ENCODE data around the gene PIK3R5. TPM values are rescaled to one million over a fixed set of nuclear protein-coding genes. Genes with fewer than 3 reads are reported as not detected.
A peak's percentile ranks its signal among the peaks of the same experiment; 100 is the strongest.

Gene PIK3R5
- total RNA-seq, 1 experiment from 2014 or later: not detected

DNA sequence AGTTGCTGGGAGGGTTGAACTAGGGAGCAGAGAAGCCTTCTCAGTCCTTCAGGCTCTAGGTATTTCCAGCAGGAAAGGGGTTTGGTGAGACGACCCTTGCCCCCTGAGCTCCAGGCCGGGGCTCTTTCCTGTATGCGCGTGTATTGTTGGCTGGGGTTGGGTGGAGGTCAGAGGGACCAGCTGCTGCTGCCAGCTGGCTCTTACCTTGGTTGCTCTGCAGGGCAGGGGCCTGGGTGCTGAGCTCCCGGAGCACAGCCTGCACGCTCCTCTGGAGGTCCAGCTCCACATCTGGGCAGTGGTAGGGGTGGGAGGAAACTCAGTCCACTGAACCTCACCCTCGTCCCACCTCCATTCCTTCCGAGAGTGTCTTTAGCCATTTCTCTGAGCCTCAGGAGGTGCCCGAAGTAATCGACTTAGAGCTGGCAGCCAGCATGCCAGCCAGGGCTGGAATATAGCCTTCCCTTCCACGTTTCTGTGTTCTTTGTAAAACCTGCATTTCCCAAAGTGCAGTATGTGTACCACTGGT is 126.0 kb downstream of the PIK3R5 start:
- TF ChIP-seq, protein P1, sequence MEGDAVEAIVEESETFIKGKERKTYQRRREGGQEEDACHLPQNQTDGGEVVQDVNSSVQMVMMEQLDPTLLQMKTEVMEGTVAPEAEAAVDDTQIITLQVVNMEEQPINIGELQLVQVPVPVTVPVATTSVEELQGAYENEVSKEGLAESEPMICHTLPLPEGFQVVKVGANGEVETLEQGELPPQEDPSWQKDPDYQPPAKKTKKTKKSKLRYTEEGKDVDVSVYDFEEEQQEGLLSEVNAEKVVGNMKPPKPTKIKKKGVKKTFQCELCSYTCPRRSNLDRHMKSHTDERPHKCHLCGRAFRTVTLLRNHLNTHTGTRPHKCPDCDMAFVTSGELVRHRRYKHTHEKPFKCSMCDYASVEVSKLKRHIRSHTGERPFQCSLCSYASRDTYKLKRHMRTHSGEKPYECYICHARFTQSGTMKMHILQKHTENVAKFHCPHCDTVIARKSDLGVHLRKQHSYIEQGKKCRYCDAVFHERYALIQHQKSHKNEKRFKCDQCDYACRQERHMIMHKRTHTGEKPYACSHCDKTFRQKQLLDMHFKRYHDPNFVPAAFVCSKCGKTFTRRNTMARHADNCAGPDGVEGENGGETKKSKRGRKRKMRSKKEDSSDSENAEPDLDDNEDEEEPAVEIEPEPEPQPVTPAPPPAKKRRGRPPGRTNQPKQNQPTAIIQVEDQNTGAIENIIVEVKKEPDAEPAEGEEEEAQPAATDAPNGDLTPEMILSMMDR (IDR thresholded peaks at IDR 0.05; ENCODE audit: unreplicated experiment): no peak
- Mint-ChIP-seq H3K36me3 (ENCODE audit: insufficient read depth, unreplicated experiment) (peaks cover 3% of the 10 kb centered on the region), H3K4me1 (ENCODE audit: low read depth, unreplicated experiment) (peaks cover 10% of the 10 kb centered on the region), H3K27me3 (ENCODE audit: unreplicated experiment) (peaks cover 72% of the 10 kb centered on the region), H3K27ac (ENCODE audit: unreplicated experiment) (no peak overlapping the region), H3K9me3 (ENCODE audit: low read depth, unreplicated experiment) (peaks cover 2% of the 10 kb centered on the region), H3K4me3 (ENCODE audit: low read depth, unreplicated experiment) (no peak overlapping the region)
- CTCF ChIA-PET: no interaction called here
- intact Hi-C loops (cut with micrococcal nuclease; ENCODE audit: unreplicated experiment): no loop called here
- no TSS peak for BruUV-seq (replicated peaks)
- DNase-seq: no peak

DNA sequence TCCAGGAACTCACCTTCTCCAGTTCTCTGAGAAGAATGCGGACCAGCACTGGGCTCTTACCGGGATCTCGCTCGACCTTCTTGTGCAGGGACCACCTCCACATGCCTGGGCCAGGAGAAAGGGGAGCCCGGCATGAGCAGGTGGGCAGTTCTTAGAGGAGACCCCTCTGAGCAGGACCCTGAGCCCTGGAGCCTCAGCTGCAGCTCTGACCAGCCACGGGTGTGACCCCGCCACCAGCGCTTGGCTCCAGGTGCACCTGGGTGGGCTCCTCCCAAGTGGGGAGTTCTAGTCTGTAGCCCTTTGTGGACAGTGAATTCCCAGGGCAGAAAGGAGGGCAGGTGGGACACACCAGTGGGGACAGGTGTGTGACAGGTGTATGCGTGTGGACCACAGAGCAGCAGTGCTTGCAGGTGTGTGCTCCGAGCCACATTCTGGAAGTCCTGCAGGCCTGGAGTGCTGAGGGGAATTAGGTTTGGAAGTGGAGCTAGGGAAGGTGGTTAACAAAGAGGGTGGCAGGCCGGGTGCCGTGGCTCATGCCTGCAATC is 126.9 kb downstream of the PIK3R5 start:
- CTCF ChIA-PET: no interaction called here
- intact Hi-C loops (cut with micrococcal nuclease; ENCODE audit: unreplicated experiment): no loop called here
- Mint-ChIP-seq H3K4me3 (ENCODE audit: low read depth, unreplicated experiment) (no peak overlapping the region), H3K27ac (ENCODE audit: unreplicated experiment) (no peak overlapping the region), H3K9me3 (ENCODE audit: low read depth, unreplicated experiment) (peaks cover 2% of the 10 kb centered on the region), H3K36me3 (ENCODE audit: insufficient read depth, unreplicated experiment) (peaks cover 7% of the 10 kb centered on the region), H3K27me3 (ENCODE audit: unreplicated experiment) (peaks cover 70% of the 10 kb centered on the region), H3K4me1 (ENCODE audit: low read depth, unreplicated experiment) (peaks cover 10% of the 10 kb centered on the region)
- TF ChIP-seq, protein P1 (IDR thresholded peaks at IDR 0.05; ENCODE audit: unreplicated experiment): no peak
- DNase-seq: no peak
- BruUV-seq (replicated peaks): no TSS peak

DNA sequence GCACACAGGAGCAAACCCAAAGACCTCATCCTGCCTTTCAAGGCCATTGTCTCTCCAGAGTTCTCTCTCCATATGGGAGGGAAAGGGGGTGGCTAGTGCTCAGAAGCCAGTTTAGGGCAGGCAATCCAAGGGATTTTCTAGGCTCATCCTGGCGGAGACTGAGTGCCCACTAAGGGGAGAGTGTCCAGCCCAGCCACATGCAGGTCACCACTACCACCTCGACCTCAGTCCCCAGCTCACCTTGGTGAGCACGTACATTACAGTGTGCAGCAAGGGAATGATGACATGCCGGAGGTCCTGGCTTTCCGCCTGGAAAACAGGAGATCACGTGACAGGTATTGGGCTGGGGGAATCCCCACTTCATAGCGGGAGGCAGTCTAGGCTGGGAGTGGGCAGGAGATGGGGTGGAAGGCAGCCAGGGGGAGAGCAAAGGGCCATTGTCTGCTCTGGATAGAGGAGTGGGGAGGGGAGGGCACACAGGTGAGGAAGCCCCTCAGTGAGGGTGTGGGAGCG is 127.9 kb downstream of the PIK3R5 start:
- DNase-seq: peak; percentile 8
- H3K27me3 Mint-ChIP-seq (ENCODE audit: unreplicated experiment): peaks cover 60% of the 10 kb centered on the region
- no peak overlapping the region for H3K4me3 Mint-ChIP-seq (ENCODE audit: low read depth, unreplicated experiment)
- H3K36me3 Mint-ChIP-seq (ENCODE audit: insufficient read depth, unreplicated experiment): peaks cover 7% of the 10 kb centered on the region
- peaks cover 10% of the 10 kb centered on the region for H3K4me1 Mint-ChIP-seq (ENCODE audit: low read depth, unreplicated experiment)
- intact Hi-C loops (cut with micrococcal nuclease; ENCODE audit: unreplicated experiment): no loop called here
- CTCF ChIA-PET: no interaction called here
- H3K27ac Mint-ChIP-seq (ENCODE audit: unreplicated experiment): no peak overlapping the region
- TF ChIP-seq, protein P1 (IDR thresholded peaks at IDR 0.05; ENCODE audit: unreplicated experiment): no peak
- peaks cover 2% of the 10 kb centered on the region for H3K9me3 Mint-ChIP-seq (ENCODE audit: low read depth, unreplicated experiment)
- BruUV-seq (replicated peaks): no TSS peak

DNA sequence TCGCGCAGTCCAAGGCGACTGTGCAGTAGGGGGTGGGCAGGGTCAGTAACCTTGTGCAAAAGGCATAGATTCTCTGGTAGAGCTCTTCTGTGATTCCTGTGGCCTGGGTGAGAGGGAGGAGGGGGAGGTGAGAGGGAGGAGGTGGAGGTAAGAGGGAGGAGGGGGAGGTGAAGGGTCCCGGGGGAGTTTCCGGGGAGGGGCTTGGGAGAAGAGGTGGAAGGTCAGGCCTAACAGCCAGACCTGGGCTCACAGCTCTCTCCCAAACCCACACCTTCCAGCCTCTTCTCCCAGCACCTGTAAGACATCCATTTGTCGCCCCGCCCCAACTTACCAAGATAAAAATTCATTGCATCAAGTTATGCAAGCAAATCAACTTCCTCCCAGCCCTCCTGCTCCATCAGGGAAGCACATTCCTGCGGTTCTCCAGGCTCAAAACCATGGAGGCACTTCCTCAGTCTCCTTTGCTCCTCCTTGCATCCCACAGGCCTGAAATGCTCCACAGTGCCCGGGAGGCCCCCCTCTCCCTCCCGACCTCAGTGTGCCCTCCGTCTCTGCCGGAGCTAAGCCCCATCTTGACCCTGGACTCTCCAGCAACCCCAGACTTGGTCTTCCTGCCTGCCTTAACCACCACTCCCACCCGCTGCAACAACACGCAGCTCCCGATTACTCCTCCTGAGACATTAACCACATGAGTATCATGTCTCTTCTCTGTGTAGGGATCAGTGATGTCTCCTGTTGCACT is 128.5 kb downstream of the PIK3R5 start:
- no peak for DNase-seq
- no peak overlapping the region for H3K27ac Mint-ChIP-seq (ENCODE audit: unreplicated experiment)
- peaks cover 7% of the 10 kb centered on the region for H3K36me3 Mint-ChIP-seq (ENCODE audit: insufficient read depth, unreplicated experiment)
- intact Hi-C loops (cut with micrococcal nuclease; ENCODE audit: unreplicated experiment): no loop called here
- no TSS peak for BruUV-seq (replicated peaks)
- CTCF ChIA-PET: no interaction called here
- peaks cover 10% of the 10 kb centered on the region for H3K4me1 Mint-ChIP-seq (ENCODE audit: low read depth, unreplicated experiment)
- H3K9me3 Mint-ChIP-seq (ENCODE audit: low read depth, unreplicated experiment): peaks cover 2% of the 10 kb centered on the region
- TF ChIP-seq, protein P1 (IDR thresholded peaks at IDR 0.05; ENCODE audit: unreplicated experiment): no peak
- H3K27me3 Mint-ChIP-seq (ENCODE audit: unreplicated experiment): peaks cover 54% of the 10 kb centered on the region
- no peak overlapping the region for H3K4me3 Mint-ChIP-seq (ENCODE audit: low read depth, unreplicated experiment)

Data from Calu3 (cell line).